ENCODE measurements around the gene CD244.
"Not testable (repeated sequence)": the region's sequence is repeated elsewhere in the genome, so short reads cannot be mapped to it uniquely, and the experiment has no call there.

GRCh38 chr1:160782988-160783765 lies 79.5 kb downstream of the CD244 start:
- not testable (repeated sequence) for TF ChIP-seq YY1 (IDR thresholded peaks at IDR 0.05; ENCODE audit: insufficient read depth, insufficient read length); ZNF274 (IDR thresholded peaks at IDR 0.05; ENCODE audit: low read depth, low read length); SUZ12 (IDR thresholded peaks at IDR 0.05; ENCODE audit: extremely low read depth, insufficient read depth, insufficient read length)

All from NT2/D1 (cell line).